Measurements from ENCODE around the gene DHRSX. TPM values are rescaled to one million over a fixed set of nuclear protein-coding genes. Genes with fewer than 3 reads are reported as not detected.
A peak's percentile ranks its signal among the peaks of the same experiment; 100 is the strongest.

The DHRSX gene
- polyA plus RNA-seq, 1 donor from 2014 or later, result 15.7 TPM

GRCh38 chrX:2501559-2502102 lies 855 bp upstream of the DHRSX start:
- peak overlapping the region; percentile 77 for H3K4me3 ChIP-seq (ENCODE audit: low read length)
- H3K79me2 ChIP-seq (replicated peaks; ENCODE audit: insufficient read depth, low read length), result peaks cover 31% of the 10 kb centered on the region
- no peaks in the 10 kb centered on the region for H3F3A ChIP-seq (ENCODE audit: insufficient read depth, low read length, poor library complexity, severe bottlenecking)

GRCh38 chrX:2500091-2500802 lies 529 bp downstream of the DHRSX start:
- peak overlapping the region; percentile 73 for H3K27ac ChIP-seq (ENCODE audit: low read length)
- H4K20me1 ChIP-seq (ENCODE audit: insufficient read depth), result no peaks in the 10 kb centered on the region
- H3K9me2 ChIP-seq (ENCODE audit: insufficient read depth, low read length), result no peaks in the 10 kb centered on the region
- H3K9me3 ChIP-seq (ENCODE audit: low read length), result no peaks in the 10 kb centered on the region
- peak overlapping the region; percentile 80 for H3K9ac ChIP-seq (ENCODE audit: low read length)
- H2AFZ ChIP-seq (ENCODE audit: low read depth, low read length), result peak overlapping the region; percentile 76
- H3K27me3 ChIP-seq (ENCODE audit: insufficient read depth, low read depth, low read length), result no peaks in the 10 kb centered on the region
- peaks cover 45% of the 10 kb centered on the region for H3K79me2 ChIP-seq (replicated peaks; ENCODE audit: insufficient read depth, low read length)
- no peaks in the 10 kb centered on the region for H3F3A ChIP-seq (ENCODE audit: insufficient read depth, low read length, poor library complexity, severe bottlenecking)
- peak overlapping the region; percentile 77 for H3K4me3 ChIP-seq (ENCODE audit: low read length)
- H3K4me2 ChIP-seq (ENCODE audit: low read length), result peak overlapping the region; percentile 82
- H3K36me3 ChIP-seq (ENCODE audit: insufficient read depth, low read length), result no peaks in the 10 kb centered on the region
- TF ChIP-seq EP300 (conservative IDR thresholded peaks at IDR 0.05; ENCODE audit: poor library complexity, severe bottlenecking) (no peak), SMC3 (conservative IDR thresholded peaks at IDR 0.05; ENCODE audit: poor library complexity) (peak; percentile 36), RAD21 (conservative IDR thresholded peaks at IDR 0.05) (peak; percentile 17), TAF1 (IDR thresholded peaks at IDR 0.05; ENCODE audit: low read depth) (no peak), CTCF (IDR thresholded peaks at IDR 0.05; ENCODE audit: poor library complexity, severe bottlenecking) (peak; percentile 41), MXI1 (conservative IDR thresholded peaks at IDR 0.05; ENCODE audit: poor library complexity, severe bottlenecking) (no peak), EZH2 (IDR thresholded peaks at IDR 0.05; ENCODE audit: borderline replicate concordance, insufficient read depth, low read length, poor library complexity, severe bottlenecking) (no peak), POLR2AphosphoS5 (IDR thresholded peaks at IDR 0.05) (no peak)

More at GRCh38 chrX:2501559-2502102, 855 bp upstream of the DHRSX start:
- H3K27ac ChIP-seq (ENCODE audit: low read length), result peak overlapping the region; percentile 58
- no peaks in the 10 kb centered on the region for H4K20me1 ChIP-seq (ENCODE audit: insufficient read depth)
- H3K9me2 ChIP-seq (ENCODE audit: insufficient read depth, low read length), result no peaks in the 10 kb centered on the region
- H2AFZ ChIP-seq (ENCODE audit: low read depth, low read length), result no peak overlapping the region
- H3K4me2 ChIP-seq (ENCODE audit: low read length), result no peak overlapping the region
- peak overlapping the region; percentile 80 for H3K9ac ChIP-seq (ENCODE audit: low read length)
- no peaks in the 10 kb centered on the region for H3K36me3 ChIP-seq (ENCODE audit: insufficient read depth, low read length)
- TF ChIP-seq MXI1 (conservative IDR thresholded peaks at IDR 0.05; ENCODE audit: poor library complexity, severe bottlenecking), result no peak
- no peak for TF ChIP-seq REST (IDR thresholded peaks at IDR 0.05; ENCODE audit: borderline replicate concordance)
- no peak for TF ChIP-seq EP300 (conservative IDR thresholded peaks at IDR 0.05; ENCODE audit: poor library complexity, severe bottlenecking)
- no peak for TF ChIP-seq CTCF (IDR thresholded peaks at IDR 0.05; ENCODE audit: poor library complexity, severe bottlenecking)
- no peak for TF ChIP-seq POLR2AphosphoS5 (IDR thresholded peaks at IDR 0.05)
- H3K27me3 ChIP-seq (ENCODE audit: insufficient read depth, low read depth, low read length), result no peaks in the 10 kb centered on the region
- H3K9me3 ChIP-seq (ENCODE audit: low read length), result no peaks in the 10 kb centered on the region

Measured in neural cell (in vitro differentiated cells).